PC-9 (cell line): ENCODE results near the gene TTLL1.
"Not testable (repeated sequence)": the region's sequence is repeated elsewhere in the genome, so short reads cannot be mapped to it uniquely, and the experiment has no call there.

Experiments
- EZH2 ChIP-seq: fragments of 200-600 bp; sonication (generic); IDR thresholded peaks from 2 replicates; pipeline ENCODE4 v1.8.0; 2017; ENCODE audit warnings: antibody characterized with exemption, low read depth
- TF ChIP-seq, protein P1 (sequence below): fragments of 200-600 bp; sonication (generic); conservative IDR thresholded peaks from 2 replicates; pipeline ENCODE4 v1.6.1; 2017; ENCODE audit warnings: mixed run types, antibody characterized with exemption, mild to moderate bottlenecking, moderate library complexity

DNA sequence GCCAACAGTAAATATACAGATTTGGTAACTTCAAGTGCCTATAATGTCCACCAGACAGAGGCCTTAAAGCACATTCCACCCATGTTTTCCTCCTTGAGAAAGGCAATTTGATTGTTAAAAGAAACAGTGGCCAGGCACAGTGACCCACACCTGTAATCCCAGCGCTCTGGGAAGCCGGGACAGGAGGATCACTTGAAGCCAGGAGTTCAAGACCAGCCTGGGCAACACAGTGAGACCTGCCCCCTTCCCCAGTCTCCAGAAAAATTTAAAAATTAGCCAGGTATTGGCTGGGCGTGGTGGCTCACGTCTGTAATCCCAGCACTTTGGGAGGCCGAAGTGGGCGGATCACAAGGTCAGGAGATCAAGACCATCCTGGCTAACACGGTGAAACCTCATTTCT, 93.5 kb downstream of the TTLL1 start:
- not testable (repeated sequence) for TF ChIP-seq EZH2
- TF ChIP-seq, protein P1, sequence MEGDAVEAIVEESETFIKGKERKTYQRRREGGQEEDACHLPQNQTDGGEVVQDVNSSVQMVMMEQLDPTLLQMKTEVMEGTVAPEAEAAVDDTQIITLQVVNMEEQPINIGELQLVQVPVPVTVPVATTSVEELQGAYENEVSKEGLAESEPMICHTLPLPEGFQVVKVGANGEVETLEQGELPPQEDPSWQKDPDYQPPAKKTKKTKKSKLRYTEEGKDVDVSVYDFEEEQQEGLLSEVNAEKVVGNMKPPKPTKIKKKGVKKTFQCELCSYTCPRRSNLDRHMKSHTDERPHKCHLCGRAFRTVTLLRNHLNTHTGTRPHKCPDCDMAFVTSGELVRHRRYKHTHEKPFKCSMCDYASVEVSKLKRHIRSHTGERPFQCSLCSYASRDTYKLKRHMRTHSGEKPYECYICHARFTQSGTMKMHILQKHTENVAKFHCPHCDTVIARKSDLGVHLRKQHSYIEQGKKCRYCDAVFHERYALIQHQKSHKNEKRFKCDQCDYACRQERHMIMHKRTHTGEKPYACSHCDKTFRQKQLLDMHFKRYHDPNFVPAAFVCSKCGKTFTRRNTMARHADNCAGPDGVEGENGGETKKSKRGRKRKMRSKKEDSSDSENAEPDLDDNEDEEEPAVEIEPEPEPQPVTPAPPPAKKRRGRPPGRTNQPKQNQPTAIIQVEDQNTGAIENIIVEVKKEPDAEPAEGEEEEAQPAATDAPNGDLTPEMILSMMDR: not testable (repeated sequence)
